ENCODE measurements around the gene PAX5.

PAX5 gene

DNA sequence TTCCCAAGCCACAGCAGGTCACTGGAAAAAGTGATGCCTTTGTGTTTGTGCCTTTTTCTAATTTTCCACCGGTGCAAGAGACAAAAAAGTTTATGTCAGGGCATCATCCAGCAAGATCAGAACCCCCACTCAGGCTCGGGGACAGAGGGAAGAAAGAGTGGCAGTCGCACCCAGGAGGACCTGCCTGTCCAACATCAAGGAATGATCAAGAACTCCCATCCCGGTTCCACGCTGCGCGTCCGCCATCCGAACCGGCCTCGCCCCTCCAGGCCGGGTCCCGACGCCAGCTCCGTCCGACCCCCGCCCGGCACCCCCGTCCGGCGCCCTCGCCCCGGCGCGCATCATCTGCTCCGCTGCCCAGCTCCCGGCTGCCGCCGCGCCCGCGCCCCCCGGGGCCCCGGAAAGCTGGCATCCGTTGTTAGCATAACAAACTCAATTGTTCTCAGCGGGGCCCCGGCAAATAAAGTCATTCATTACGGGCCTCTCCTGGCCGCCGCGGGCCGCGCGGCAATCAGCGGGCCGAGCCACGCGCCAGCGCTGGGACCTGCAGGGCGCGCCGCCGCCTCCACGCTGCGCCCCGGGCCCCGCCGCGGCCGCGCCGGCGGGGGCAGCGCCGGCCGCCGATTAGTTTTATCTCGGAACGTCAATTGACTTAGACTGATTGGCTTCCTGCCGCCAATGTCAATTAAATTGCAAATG is 48.1 kb downstream of the PAX5 start:
- FAIRE-seq, result no peak

DNA sequence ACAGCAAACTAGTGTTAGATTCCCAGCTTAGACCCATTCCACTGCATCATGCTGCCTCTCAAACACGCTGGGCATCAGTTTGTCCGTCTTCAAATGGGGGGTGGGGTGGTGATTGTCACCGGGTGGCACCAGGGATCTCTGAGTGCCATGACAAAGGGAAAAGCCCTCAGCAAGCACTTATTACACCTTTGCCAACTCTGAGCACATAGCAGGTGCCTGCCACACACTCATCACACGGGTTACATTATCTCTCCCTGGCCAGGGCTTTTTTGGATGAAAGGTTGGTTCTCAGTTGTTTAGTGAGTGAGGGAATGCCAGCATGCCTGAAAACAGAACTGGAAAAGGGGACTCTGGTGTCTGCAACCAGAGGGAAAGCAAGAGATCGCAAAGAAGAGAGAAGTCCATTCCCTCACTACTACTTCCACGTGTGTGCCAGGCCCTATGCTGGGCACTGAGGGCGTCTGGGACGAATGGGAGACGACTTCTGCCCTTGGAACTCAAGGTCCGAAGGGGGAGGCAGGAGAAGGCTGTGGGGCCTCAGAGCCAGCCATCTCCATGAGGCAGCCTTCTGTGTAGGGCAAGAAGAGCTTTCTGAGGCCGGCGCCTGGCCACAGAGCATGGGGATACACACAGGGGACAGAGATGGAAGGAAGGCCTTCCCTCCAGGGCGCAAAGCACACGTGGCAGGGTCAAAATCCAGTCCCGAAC is 48.9 kb downstream of the PAX5 start:
- no peak for FAIRE-seq

DNA sequence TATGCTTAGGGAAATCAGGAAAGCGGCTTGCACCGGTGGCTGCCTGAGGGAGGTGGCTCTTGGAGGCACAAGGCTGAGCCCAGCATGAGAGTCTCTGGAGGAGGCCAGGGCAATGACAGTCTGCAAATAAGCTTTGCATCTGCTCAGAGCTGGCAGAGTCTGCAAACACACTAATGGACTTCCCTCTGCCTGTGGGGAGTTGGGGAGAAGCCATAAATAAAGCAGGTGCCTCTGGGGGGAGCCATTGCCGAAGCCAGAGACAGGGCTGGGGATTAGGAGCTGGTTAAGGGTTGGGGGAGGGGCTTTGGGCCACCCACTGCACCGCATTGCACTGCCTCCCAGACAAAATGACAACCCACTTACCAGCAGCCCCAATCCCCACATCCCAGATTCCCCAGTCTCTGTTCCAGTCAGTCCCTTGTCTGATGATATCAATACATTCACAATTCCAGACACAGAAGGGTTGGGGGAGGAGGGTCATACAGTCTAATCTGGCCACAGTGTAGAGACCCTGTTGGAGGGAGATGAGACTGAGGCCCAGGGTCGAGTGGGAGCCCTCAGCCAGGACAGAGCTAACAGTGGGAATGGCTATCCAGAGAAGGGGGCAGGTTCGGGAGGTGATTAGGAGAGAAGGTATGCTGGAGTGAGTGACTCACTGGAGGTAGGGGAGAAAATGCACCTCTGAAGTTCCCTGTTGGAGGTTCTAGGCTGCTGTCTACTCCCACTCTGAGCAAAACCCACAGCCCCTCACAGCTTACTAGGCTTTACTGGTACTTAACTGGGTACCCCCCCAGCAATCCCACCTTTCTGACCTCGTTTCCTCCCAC is 53.7 kb downstream of the PAX5 start:
- no peak for FAIRE-seq

DNA sequence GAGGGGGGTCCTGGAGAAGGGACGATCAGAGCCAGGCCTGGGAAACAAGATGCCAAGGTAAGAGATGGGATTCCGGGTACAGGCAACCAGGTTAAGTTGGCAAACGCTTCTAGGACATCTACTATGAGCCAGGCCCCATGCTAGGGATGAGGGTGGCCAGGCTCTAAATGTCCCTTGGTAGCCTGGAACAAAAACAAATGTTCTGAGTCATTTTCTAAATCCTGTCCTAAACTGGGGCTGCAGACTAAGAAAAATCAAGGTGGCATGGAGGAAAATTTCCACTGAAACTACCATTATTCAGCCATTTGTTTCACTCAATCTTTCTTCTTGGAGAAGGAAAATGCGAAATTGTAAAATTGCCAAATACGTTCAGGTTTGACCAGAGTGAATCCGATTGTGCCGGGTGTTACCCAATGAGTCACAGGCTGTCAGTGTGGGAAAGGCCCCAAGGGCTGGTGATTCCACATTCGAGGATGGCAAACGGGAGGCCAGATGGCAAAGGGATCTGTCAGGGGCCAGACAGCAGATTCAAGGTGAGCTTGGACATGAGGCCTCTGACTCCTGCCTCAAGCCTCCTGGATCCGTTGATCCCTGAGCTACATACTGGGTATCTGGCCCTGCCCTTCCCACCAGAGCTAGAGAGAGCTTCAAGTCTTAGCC is 57.6 kb downstream of the PAX5 start:
- no peak for FAIRE-seq

DNA sequence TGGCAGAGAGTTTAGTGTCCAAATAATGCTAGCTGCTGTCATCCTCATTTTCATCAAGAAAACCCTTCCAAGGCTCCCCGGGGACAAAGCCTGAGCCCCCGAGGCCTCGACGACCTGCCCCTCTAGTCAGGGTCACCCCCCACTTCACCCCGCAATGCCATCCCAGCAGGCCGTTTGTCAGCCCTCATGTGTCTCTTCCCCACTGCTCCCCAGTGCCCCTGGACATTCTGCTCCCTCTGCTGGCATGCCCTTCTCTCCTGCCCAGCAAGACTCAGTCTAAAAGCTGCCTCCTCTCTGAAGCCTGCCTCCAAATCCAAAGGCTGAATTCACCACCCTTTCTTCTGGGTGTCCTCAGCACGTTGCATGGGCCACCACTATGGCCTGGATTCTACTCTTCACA is 59.3 kb downstream of the PAX5 start:
- no peak for FAIRE-seq

DNA sequence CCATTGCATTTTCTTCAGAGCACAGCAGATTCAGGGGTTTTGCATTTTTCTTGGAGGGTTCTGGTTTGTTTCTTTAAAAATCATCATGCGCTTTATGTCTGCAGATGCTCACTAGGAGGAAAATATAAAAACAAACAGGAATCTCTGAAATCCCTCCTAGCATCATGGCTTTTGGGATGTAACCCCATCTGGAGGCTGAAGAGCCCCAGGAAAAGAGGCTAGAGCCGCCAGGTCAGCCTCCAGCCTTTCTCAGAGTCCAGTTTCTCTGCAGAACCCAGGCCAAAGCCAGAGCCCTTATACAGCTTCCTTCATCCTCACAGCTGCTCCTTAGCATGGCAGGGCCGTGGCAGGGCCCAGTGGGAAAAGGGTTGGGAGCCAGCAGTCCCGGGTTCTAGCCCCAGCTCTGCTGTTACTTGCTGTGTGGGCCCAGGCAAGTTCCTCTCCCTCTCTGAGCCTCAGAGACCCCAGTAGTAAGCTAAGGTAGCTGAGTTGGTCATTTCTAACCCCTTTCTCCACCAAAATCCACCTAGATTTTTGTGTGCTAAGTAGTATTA is 62.1 kb downstream of the PAX5 start:
- FAIRE-seq, result no peak

DNA sequence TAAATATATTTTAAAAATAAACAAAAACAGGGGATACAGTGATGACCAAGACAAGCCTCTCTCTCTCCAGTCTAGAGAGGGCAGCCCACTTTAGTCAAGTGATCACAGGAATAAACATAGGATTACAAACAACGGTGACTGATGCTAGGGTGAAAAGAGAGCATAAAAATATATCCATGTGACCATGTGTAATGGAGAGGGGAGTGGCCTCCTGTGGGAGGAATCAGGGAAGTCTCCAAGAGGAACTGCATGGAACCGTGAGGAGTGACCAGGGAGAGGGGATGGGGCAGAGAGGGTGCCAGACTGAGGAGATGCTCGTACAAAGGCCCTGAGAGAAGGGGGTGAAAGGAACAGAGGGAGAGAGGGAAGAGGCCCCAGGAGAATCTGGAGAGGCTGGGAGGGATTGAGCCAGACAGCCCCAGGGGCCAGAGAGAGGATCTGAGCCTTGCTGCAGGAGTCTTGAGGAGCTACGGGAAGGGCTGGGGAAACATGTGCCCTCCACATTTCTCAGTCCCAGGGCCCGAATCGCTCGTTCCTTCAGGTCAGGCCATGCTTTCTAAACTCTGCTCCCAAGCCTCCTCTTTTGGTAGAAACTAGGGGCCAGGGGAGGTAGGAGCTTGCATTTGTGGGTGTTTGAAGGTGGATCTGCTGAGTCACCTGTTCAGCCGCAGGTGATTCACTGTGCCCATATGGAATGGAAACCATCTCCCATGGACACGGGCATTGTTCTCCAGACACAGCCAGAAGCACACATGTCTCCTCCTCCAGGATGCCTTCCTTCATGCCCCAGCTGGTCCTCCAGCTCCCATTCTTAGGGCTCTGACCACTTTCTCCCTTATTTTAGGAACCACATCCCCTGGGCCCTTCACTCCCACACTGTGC is 63.8 kb downstream of the PAX5 start:
- no peak for FAIRE-seq

DNA sequence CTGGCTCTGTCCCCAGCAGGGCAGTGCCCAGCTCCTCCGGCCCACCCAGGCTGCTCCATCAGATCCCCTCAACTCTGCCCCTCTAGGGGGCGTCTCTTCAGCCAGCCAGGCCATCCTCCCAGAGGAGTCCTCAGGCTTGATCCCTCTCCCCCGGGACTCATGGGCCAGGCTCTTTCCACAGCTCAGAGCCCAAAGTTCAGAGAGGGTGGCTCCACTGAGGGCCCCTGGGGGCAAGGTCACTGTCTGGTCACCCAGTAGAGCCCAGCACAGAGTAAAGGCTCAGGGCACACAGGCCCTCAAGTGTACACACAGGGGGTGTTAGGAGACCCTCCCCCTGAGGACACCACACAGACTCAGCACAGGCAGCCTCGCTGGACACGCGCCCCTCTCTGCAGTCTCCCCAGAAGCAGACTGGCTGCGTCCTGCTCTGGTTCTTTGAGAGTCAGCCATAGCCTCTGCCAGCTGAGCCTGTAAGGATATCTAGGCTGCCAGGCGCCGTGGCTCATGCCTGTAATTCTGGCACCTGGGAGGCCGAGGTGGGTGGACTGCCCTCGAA is 64.8 kb downstream of the PAX5 start:
- no peak for FAIRE-seq

DNA sequence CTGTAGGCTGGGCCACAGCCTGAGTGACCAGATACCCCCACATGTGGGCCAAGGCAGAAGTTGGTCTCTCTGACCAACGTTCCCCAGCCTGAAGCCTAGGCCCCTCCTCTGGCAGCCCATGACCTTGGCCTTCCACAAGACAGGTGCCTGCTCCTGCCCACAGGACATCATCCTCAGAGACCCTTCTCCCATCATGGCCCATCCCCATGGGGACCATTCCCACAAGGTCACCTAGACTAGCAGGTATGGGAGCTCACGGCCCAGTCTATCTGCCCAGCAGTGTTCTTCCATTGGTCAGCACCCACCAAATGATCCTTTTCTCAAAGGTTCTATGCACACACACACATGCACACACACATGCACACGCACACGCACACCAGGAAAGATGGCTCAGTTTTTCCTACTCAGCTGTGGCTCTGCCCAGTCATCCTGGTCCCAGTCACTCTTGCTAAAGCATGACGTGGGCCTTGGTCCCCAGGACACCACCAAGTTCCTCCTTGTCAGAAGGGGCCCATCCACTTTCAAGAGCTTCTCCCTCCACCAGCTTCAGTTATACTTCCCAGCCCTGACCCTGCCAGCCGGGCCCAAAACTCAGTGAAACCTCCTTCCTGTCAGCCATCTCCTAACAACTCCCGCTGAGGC is 65.4 kb downstream of the PAX5 start:
- FAIRE-seq, result no peak

DNA sequence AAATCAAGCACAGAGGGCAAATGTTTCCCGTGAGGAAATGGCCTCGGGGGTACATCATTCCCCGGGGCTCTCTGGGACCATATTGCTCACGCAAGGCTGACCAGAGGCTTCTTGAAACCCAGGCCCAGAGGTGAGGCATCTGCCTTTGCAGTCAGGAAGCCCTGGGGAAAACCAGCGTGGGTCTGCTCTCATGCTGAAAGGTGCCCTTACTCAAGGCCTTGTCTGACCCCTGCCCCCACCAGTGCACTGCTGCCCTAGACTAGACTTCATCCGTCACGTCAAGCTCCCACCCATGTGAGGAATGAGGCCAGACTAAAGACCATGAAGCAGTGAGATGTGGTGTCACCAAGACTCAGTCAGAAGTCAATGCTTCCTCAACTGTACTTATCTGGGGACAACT is 66.1 kb downstream of the PAX5 start:
- no peak for FAIRE-seq

DNA sequence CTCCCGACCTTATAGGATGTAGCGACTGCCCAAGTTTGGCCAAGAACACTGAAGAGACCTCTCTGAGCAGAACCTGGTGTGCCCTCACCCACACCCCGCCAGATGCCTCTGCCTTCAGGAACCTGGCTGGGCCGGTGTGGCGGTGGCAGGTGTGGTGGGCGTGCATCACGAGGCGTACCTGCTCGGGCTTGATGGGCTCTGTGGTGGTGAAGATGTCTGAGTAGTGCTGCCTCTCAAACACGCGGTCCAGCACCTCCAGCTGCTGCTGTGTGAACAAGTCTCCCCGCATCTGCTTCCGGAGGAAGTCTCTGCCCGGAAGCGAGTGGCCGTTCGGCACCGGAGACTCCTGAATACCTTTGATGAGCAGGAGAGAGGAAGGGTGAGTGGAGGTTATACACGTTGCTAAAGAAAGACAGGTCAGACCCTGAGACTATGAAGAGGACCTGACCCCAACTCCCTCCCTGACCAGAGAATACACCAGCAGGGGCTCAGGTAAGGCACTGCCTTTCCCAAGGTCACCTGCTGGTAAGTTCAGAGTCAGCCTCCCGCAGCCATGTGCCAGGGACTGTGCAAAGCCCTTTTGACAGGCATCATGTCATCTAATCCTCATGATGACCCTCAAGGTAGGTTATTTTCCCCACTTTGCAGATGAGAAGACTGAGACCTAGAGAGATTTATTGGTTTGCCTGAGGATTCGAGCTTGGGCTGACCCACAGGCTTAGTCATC is 67.5 kb downstream of the PAX5 start:
- FAIRE-seq, result no peak

DNA sequence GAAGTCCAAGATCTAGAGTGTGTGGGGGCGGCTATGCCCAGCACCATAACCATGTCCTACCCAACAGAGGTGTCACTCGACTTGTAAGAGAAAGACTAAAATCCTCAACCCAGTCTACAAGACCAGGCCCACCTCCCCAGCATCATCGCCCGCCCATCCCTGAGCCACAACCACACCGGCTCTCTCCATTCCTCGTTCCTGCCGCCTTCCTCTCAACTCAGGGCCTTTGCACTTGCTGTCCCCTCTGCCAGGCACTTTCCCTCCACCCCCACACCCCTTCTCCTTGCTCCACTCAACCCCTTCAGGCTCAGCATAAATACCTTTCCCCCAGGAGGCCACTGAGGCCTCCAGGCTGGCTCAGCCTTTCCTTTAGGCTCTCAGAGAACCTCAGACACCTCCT is 69.3 kb downstream of the PAX5 start:
- no peak for FAIRE-seq

DNA sequence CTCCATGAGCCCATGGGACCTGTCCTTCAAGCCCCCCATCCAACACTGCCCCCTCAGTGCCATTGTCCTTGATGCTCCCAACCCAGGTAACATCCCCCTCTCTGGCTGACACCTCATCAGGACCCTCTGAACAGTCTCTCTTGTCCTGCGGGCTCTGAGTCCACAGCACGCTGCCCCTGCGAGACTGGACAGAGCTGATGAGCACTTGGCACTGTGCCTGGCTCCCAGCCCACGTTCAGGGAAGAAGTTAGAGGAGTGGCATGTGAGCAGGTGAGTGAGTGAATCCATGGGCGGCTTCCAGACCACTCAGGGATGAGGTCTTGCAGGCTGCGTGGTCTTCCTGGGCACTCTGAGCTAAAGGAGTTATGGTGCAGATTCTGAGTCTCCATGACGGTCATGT is 70.7 kb downstream of the PAX5 start:
- no peak for FAIRE-seq

DNA sequence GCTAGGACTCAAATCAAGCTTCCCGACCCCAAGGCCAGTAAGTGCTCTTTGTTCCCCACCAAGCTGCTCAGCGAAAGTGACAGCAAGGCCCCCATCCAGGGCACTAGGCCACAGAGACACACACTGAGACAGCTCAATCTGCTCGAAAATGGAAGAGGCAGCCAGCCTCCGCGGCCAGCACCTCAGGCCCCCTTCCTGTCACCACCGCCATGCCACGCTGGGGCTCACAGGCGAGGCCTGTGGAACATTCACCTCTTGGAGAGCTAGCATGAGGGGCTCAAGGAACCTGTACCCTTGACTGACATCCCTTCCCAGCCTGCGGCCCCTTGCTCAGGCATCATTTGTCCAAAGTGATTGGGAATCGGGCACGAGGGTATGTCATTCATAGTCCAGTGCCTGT is 71.4 kb downstream of the PAX5 start:
- FAIRE-seq, result no peak

DNA sequence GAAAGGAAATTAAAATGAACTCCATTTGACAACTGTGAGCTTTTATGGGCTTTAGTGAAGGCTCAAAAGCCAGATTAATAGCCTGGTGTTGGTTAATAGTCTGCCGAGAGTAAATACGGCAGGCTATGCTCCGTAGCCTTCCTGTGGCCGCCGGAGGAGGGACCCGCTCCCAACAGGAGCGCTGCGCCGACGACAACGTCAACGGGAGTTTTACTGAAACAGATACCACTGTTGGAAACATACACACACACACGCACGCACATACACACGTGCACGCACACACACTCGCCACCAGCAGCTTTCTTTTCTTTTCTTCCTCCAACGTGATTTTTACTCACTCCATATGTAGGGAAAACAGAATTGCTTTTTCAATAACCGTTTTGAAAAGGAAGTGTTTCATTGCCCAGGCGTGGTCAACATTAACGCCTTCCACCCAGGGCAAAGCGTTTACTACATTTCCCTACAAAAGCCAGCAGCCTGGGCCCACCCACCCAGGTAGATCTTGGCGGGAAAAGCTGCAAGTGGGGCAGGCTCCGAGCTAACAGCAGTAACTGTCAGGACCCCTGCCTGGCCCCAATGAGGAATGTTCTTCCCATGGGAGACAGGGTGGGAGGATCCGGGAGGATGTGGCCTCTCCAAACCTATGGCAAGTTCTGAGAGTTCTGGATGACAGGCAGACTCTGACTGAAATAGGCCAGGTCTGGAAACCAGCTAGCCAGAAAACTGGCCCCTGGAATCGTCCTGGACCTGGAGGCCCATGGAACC is 72.3 kb downstream of the PAX5 start:
- no peak for FAIRE-seq

DNA sequence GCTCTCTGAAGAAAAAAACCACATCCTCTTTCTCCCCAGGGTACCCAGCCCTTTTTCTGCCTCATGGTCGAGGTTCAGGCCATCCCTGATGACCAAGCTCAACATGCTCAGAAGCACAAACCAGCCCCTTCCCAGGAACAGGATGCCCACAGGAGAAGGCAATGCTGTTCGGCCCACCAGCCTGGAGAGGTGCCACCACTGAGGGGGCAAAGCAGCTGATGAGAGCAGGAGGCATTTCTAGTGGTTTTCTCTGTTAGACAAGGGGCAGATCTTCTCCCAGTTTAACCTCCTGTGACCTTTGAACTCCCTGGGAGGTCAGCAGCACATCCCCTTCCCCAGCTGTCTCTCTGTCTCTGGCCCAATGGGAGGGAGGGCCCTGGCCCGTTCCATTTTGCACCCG is 73.0 kb downstream of the PAX5 start:
- FAIRE-seq, result no peak

DNA sequence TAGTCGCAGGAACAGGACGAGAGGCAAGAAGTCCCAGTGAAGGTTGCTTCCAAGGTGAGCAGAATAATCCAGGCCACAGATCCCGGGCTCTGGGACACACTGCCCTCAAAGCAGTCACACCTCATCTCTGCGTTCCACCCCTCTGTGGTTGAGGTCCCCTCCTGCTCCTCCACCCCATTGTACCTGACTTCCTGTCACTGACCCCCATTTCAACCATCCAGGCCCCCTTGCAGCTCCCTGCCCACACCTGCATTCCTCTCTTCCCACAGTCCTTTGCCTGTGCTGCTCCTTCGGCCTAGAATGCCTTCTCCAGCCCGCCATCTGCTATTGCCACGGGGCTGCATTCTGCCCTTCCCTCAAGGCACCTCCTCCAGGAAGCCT is 73.5 kb downstream of the PAX5 start:
- FAIRE-seq, result no peak

DNA sequence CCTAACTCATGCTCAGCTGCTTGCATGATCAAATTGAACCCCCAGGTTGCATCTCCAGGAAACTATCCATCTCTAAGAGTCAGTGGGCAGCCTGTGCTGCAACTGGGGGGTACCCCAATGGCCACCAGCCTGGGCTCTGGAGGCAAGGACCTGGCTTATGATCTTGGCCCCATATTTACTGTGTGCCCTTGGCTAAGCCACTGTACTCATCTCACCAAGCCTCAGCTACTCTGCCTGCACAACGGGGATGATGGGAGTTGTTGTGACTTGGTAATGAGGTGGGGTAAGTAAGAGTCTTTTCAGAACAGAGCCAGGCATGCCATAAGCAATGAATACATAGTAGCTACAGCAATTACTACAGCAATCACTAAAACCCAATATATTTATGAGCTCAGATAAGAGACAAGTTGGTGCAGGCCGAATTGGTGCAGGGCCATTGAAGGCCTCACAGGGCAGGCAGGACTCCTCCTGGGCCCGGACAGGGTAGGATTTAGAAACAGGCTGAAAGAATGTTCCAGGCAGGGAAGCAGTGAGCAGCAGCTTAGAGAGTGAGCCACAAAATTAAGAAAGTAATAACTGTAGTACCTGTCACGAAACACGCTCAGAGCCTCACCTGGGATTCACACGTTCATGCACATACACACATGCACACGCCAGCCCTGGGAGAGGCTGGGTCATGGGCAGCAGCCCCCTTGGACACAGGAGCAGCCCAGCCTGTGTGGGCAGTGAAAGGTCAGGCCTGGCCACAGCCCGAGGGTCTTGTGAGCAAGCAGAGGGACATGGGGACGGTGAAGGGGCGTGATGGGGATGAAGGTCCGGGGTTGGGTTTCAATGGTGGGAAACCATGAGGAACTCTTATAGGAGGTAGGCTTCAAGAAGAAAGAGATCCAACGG is 74.1 kb downstream of the PAX5 start:
- no peak for FAIRE-seq

DNA sequence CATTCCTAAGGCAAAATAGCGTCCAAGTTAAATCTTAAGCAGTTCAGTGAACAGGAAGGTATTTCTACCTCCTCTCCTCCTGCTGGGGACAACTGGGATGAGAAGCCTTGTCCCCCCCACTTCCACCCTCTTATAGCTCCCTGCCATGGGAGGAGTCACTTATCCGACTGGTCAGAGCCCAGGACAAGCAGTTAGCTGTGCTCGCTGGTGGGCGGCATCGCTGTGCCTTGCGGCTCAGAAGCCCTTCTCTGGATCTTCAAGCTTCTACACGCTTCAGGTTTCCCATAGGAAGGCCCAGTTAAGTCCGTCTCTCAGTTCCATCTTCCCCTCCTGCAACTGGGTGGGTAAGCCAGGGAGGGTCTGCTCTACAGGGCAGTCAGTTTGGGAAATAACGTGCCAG is 77.2 kb downstream of the PAX5 start:
- no peak for FAIRE-seq

Measured in G401.6 (cell line).